ENCODE measurements around the gene PBX1.

The PBX1 gene

DNA sequence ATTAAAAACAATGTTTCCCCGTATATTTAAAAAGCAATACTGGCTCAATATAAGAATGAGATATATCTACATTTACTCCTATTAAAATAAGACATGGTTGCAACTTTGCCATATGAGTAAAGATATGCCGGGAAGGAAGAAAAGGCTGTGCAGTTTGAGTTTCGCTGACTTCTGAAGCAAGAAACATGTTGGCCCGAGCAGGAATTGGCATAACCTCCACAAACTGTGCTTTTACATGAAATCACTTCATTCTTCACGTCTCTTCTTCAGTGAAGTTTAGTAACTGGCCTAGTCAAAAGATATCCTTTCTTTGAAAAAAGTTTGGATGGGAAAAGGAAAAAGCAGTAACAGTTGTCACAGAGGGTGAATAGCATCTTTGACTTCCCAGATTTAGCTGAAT is 342.0 kb downstream of the PBX1 start:
- DNase-seq: no peak

All from CD4-positive, alpha-beta T cell treated with Interferon alpha-2 for 1 hour (primary cell).